H7 (cell line): ENCODE results near the gene DPF3. TPM values are rescaled to one million over a fixed set of nuclear protein-coding genes. Genes with fewer than 3 reads are reported as not detected.

Source experiments
- DNase-seq: peaks from one replicate; pipeline ENCODE4 v3.0.0; 2012
- H3K27me3 ChIP-seq: 2 replicates; pipeline ENCODE4 v1.6.0; 2011; ENCODE audit warnings: mild to moderate bottlenecking, low read length; ENCODE audit not compliant: control insufficient read depth, insufficient read depth
- H3K36me3 ChIP-seq: replicated peaks from 2 replicates; pipeline ENCODE4 v1.5.1; 2011; ENCODE audit warnings: low read length; ENCODE audit not compliant: control insufficient read depth, insufficient read depth
- H3K4me3 ChIP-seq: 2 replicates; pipeline ENCODE4 v1.5.1; 2011; ENCODE audit warnings: low read depth, mild to moderate bottlenecking, control low read depth, low read length, moderate library complexity; ENCODE audit not compliant: insufficient read depth
- total RNA-seq: library from RNA; depleted of rRNA; stranded (reverse); fragments of >200 nt; shearing (Covaris generic); gene quantifications from 2 replicates; pipeline ENCODE4 v1.2.3, GENCODE V29; 2014

DPF3 gene
- total RNA-seq, 1 experiment from 2014 or later, result 0.59 TPM

DNA sequence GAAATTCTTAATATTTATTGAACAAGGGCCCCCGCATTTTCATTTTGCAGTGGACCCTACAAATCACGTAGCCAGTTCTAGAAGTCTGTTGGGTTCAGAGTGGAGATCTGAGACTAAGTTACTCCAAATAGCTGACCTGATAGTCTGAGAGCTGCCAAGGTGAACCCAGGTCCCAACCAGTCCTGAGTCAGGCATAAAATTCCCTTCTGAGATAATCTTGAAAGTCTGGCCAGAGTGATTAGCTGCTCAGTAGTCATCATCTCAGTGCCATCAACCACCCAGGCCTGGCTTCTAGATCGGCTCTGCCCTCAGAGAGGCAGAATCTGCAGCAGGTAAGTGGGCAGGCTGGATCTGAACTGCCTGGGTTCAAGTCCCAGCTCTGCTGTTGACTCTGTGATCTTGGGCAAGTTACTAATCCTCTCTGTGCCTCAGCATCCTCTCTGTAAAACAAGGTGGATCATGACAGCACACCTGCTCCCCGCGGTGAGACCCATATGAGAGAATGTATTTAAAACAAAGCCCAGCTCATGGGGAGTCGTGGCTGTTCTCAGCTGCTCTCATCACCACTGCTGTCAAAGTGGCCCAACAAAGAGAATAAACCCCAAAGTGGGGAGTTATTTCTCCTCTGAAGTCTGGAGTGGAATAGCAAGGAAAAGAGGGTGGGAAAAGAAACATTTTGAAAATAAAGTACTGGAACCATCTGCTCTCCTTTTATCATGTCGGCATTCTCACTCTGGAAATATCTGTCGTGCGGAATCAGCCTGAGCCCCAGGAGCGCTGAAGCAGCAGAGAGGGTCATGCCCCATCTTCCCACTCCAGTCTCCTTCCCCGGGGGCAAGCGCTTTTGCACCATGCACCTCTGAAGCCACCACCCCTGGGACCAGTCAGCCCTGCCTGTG lies 193.3 kb downstream of the DPF3 start:
- Histone ChIP-seq H3K4me3 (no peak overlapping the region), H3K36me3 (no peaks in the 10 kb centered on the region), H3K27me3 (no peaks in the 10 kb centered on the region)
- DNase-seq, result peak; percentile 63

DNA sequence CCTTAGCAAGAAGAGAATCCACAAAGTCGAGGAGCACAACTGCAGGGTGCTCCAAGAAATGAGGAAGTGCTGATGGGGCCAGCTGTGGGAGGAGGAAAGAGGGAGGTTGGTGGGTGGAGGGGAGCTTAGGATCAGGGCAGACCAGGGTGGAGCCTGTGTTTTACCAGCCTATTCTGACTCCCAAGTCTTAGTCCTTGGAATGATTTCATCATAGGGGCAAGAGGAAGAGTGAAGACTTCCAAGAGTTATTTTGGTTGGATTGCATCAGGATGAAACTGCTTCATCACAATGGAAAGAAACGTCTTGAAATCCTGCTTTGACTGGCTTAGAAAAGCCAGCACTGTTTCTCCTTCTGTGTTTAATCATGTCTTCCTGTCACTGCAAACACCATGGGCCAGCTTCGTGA lies 194.0 kb downstream of the DPF3 start:
- no peak for DNase-seq
- Histone ChIP-seq H3K27me3 (no peaks in the 10 kb centered on the region), H3K36me3 (no peaks in the 10 kb centered on the region), H3K4me3 (no peak overlapping the region)

DNA sequence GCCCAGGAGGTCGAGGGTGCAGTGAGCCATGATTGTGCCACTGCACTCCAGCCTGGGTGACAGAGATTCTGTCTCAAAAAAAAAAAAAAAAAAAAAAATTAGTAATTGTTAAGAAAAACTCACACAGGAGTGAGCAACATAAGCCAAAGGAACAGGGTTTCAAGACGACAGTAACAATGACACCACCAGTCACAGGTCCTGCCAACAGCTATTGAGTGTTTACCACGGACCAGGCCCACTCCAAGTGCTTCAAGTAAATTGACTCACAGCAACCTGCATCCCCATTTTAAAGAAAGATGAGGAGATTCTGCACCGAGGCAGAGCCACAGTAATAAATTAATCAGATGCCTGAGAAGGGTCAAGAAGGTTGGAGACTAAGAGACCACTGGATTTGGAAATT lies 194.5 kb downstream of the DPF3 start:
- Histone ChIP-seq H3K4me3 (no peak overlapping the region), H3K27me3 (no peaks in the 10 kb centered on the region), H3K36me3 (no peaks in the 10 kb centered on the region)
- no peak for DNase-seq

DNA sequence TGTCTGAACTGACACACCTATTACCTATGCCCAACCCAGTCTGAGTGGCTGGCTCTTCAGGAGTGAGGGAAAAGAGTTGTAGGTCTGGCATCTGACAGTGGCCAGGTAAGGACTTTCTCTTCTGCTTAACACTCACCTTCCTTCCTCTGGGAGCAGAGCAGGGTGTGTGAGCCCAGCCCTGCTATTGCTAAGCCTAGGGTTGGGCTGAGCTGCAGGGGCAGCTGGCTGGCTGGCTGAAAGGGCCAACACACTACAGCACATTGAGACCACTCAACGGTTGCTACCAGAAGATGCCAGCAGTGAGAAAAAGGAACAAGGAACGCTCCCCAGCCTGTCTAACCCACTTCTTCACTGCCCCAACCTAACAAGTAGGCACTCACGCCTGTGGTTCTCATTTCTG lies 201.2 kb downstream of the DPF3 start:
- Histone ChIP-seq H3K27me3 (no peaks in the 10 kb centered on the region), H3K36me3 (no peaks in the 10 kb centered on the region), H3K4me3 (no peak overlapping the region)
- DNase-seq, result peak; percentile 84

DNA sequence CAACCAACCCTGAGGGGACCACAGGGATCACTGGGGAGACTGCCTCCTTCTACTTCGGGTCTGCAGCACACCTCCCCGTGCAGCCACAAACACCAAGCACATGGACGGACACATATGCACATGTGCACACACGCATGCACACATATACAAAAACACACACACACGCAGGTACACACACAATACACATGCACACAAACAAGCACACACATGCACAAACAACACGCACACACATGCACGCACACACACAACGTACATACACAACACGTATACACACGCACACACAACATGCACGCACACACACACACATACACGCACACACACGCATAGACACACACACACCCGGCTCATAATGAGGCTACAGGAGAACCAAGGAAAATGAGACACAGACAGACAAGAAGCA lies 203.6 kb downstream of the DPF3 start:
- Histone ChIP-seq H3K27me3 (no peaks in the 10 kb centered on the region), H3K4me3 (no peak overlapping the region), H3K36me3 (no peaks in the 10 kb centered on the region)
- DNase-seq, result no peak

DNA sequence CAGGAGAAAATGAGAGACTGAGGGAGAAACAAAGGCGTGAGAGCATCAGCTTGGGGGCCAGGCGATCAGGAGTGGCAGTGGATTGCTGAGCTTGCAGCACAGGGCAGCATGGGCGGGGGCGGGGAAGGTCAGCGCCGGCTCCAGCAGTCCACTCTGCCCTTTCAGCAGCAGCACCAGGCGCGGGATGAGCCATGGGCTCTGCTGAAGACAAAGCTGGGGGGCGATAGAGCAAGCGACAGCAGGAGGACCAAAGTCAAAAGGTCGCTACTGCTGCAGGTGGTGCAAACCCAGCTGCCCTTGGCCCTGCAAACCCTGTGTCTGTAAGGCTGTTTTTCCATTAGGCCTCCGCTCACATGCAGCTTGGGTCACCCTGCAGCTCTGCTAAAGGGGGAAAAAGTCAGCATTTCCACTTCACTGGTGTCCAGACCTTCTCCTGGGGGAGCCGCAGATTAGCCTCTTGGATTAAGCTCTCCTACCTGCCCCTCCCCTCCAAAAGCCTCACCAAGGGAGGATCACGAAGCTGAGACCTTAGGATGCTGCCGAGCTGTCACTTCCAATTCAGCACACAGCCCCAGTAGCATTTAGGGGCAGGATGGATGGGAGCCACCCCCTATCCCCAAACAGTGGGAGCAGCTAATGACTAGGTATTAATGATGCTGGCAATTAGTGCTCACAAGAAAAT lies 204.8 kb downstream of the DPF3 start:
- Histone ChIP-seq H3K27me3 (no peaks in the 10 kb centered on the region), H3K36me3 (no peaks in the 10 kb centered on the region), H3K4me3 (no peak overlapping the region)
- DNase-seq, result peak; percentile 49

DNA sequence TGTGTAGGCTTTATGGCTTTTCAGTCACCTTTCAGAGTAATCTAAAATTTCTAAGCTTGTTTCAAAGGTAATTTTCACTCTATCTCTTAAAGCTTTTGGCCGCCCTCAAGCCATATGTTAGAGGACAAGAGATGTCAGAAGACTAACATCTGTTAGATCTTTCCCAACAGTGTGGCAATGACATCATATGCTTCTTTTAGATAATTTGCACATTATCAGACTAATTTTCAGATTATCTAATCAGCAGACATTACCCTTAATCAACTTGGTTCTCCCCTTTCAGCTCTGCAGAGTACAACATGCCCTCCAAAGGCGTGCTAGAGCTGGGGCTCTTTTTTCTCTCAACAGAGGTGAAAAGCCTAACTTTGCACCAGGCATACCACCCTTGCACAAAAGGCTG lies 207.1 kb downstream of the DPF3 start:
- H3K4me3 ChIP-seq, result no peak overlapping the region
- no peak for DNase-seq
- no peaks in the 10 kb centered on the region for H3K36me3 ChIP-seq
- H3K27me3 ChIP-seq, result no peaks in the 10 kb centered on the region

DNA sequence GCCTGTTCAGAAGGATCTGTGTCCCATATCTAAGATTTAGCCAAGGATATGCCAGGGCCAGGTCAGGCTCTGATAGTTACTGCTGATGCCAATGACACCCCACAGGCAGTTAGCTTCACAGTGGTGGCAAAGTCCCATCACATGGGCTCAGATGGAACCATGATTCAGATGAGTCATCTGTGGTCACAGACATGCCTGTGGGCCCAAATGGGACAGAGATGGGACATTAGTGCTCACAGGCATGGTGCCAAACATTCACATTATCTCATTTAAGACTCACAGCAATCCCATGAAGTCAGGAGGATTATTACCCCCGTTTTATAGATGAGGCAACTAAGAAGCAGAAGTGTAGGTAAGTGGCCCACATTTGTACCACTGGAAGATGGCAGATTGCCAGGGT lies 207.8 kb downstream of the DPF3 start:
- no peak for DNase-seq
- Histone ChIP-seq H3K4me3 (no peak overlapping the region), H3K36me3 (no peaks in the 10 kb centered on the region), H3K27me3 (no peaks in the 10 kb centered on the region)

DNA sequence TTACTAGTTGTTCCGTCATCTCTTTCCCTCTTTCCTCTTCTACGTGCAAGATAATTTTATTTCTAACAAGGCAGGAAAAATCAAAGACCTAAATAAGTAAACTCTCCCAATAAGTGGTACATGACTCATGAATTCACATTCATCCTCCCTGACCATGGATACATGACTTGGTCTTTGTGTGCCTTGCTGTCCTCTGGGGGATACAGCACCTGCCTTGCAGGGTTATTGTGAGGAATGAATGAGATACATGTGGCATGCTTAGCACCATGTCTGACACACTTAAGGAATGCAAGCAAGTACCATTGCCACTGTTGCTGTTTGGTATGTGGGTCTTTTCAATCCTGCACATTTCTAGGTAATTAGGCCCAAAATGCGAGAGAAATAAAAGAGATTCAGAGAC lies 208.4 kb downstream of the DPF3 start:
- H3K36me3 ChIP-seq, result no peaks in the 10 kb centered on the region
- no peak overlapping the region for H3K4me3 ChIP-seq
- H3K27me3 ChIP-seq, result no peaks in the 10 kb centered on the region
- no peak for DNase-seq

DNA sequence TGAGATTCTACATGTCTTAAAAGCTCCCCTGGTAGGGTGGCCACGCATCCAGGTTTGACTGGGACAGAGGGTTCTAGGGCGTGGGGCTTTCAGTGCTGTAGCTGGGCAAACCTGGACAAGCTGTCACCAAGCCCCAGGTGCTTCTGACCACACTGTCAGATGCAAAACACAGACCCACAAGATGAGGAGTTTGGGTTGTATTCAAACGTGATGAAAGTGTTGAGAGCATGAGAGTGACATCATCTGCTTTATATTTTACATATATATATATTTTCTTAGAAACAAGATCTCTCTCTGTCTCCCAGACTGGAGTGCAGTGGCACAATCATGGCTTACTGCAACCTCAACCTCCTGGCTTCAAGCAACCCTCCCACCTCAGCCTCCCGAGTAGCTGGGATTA lies 210.1 kb downstream of the DPF3 start:
- Histone ChIP-seq H3K36me3 (no peaks in the 10 kb centered on the region), H3K27me3 (no peaks in the 10 kb centered on the region), H3K4me3 (no peak overlapping the region)
- DNase-seq, result no peak

DNA sequence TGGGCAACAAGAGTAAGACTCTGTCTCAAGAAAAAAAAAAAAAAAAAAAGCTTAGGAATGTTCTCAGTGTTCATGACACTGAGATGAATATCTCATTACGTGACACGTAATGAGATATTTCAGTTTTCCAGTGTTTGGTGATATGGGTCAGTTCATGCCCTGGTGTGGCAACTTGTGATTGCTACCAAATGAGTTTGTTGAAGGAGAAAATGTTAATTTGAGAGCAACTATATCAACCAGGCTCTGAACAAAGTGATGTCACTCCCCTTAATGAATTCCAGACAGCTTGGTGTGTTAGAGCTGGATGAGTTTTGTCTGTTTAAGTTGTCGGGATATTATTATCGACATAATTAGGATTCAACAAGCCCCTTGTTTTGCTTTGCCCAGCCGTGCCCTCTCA lies 211.7 kb downstream of the DPF3 start:
- H3K36me3 ChIP-seq, result no peaks in the 10 kb centered on the region
- DNase-seq, result no peak
- H3K4me3 ChIP-seq, result no peak overlapping the region
- H3K27me3 ChIP-seq, result no peaks in the 10 kb centered on the region

DNA sequence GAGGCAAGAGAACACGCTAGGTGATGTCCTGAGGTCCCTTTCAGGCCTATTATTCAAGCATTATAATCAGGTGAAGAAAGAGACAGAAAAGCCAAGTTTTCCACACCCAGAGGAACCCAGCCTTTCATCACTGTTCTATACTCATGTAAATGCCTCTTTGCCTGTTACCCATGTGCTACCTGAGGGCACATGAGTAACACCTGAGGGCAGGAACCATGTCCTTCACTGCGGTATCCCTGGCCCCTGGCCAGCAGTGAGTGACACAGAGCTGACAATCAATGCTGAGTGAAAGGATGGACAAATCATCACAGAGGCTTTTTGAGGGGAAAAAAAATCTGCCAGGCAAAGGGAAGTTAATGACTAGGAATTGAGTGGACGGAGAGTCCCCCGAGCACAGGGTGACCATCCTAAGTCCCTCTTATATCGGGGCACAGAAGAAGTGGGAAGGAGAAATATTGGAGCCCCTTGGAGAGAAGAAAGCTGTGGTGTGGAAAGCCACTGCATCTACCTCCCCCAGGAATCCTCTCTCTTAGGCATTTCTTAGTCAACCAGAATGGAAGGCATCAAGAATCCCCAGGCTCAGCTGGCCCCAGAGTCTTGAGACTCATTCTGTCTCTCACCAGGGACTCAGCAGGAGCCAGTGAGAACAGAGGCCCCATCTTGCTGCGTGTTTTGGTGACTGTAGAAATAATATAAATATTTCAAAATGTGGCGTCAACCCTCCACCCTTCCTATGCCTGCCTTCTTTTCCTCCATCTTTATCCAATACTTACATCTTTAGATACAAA lies 212.9 kb downstream of the DPF3 start:
- Histone ChIP-seq H3K36me3 (no peaks in the 10 kb centered on the region), H3K27me3 (no peaks in the 10 kb centered on the region), H3K4me3 (no peak overlapping the region)
- no peak for DNase-seq

DNA sequence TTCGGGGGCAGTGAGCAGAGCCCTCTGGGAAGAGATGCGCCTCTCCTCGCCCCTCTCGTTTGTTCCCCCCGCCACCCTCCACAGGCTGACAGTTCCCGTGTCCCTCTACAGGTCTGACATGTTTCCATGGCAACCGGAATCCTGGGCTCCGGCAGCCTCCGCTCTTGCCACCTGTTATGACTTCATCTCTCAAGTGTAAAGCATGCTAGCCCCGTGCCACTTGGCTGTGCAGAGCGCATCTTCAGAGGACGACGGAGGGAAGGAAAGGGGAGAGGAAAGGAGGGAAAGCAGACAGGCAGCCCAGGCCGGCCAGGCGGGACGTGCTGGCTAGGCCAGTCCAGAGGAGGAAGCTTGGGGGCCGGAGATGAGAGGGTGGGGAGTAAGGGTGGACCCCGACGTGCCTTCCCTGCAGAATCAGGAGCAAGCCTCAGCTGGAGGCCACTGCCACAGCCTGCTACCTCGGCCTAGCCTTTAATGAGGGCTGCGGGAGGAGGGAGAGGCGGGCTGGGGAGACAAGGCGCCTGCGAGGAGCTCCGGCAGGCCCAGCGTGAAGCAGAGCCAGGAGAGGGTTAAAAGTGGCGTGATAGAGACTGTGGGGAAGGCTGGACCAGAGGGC lies 214.3 kb downstream of the DPF3 start:
- peak; percentile 78 for DNase-seq
- no peaks in the 10 kb centered on the region for H3K36me3 ChIP-seq
- H3K27me3 ChIP-seq, result no peaks in the 10 kb centered on the region
- H3K4me3 ChIP-seq, result no peak overlapping the region

DNA sequence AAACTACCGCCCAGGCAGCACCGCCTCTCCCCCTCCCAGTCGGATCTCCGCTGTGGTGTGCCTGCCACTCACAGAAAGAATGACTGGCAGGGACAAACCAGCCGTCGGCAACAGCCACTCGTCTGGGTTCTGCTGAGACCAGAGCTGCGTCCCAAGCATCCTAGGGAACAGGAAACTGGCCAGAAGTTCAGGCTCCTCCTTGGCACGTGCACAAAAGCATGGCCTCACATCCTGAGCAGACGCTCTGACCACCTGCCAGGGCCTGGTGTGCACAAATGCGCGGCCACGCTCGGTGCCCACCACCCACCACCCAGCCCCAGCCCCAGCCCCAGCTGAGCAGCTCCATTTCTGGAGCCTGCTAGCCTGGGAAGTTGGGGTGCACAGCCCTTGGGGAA lies 214.8 kb downstream of the DPF3 start:
- Histone ChIP-seq H3K4me3 (no peak overlapping the region), H3K36me3 (no peaks in the 10 kb centered on the region), H3K27me3 (no peaks in the 10 kb centered on the region)
- no peak for DNase-seq
